GM12891 (cell line): ENCODE results near the gene SPTLC1.

Source experiments
- POLR2A ChIP-seq: IDR thresholded peaks from 2 replicates; pipeline ENCODE4 v1.6.1; 2011; ENCODE audit warnings: low read depth, low read length, control low read depth
- SPI1 ChIP-seq: IDR thresholded peaks from 2 replicates; pipeline ENCODE4 v1.6.1; 2011; ENCODE audit warnings: low read depth, low read length, control low read depth

DNA sequence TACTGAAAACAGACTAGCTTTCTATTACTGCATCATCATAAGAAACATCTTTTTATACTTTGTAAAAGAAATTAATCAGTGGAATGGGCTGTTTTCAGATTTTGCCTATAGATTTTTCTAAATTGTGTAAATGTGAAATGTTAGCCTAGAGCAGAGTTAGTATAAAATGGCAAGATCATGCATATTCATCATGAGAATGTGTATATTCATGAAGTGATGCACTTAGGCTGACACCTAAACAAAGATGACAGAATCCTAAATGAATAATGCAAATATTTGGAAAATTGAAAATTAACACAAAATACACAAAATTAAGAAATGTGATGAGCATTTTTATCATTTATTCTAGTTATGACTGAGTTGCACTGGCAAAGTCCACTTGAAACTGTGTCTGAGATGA lies 57.2 kb downstream of the SPTLC1 start:
- no peak for TF ChIP-seq SPI1
- TF ChIP-seq POLR2A: no peak
